Measurements from ENCODE around the gene SMAD7. TPM values are rescaled to one million over a fixed set of nuclear protein-coding genes. Genes with fewer than 3 reads are reported as not detected.
A peak's percentile ranks its signal among the peaks of the same experiment; 100 is the strongest.

SMAD7 gene
- total RNA-seq, 1 experiment from 2014 or later = 5.8 TPM

DNA sequence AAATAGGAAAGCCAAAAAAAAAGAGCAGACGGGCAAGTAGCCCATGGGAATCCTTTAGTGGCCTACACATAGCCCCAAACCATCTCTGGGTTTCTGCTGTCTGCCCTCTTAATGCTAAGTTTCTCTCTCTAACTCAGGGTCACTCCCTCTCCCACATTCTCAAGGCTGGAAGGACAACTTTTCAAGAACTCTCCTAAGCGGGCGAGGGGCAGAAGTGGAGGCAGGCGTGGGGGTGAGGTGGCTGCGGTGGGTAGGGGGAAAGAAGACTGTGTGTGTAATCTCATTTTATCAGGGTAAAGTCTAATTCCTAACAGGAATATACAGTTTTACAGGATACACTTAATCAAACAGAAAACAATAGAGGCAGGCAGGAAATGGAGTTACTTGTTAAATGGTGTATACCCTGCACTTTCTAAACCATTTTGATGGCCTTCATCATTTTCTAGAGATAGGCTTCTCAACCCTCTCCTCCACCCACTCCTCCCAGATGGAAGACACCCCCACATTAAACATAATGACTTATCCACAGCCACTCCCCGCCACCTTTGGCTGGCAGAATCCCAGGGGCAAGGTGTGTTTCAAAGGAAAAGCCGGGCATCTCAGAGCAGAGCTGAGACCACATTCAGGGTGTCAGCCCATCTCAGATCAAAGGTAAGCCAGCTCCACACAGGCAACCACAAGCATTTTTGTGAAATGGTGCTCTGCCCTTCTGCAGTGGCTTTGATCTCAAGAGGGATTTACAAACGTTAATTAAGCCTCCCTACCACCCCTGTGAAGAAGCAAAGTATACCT is 6.8 kb downstream of the SMAD7 start:
- H3K9me2 ChIP-seq (ENCODE audit: insufficient read depth) = no peaks in the 10 kb centered on the region

DNA sequence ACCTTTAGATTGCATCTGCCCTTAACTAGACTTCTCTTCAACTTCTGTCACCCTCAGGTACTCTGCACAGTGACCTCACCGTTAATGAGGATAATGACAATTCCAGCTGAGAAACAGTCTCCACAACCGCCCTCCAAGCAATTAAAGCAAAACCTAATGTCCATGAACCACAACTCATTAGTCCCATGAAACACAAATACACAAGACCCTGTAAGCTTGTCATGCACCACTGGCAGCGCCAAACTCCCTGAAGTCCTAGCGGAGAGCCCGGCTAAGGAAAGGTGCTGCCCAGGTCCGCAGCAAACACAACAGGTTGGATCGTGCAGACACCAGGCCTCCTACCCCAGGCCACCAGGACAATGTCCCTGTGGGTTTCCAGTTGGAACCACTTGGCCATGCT is 7.4 kb downstream of the SMAD7 start:
- Histone ChIP-seq H3F3A (ENCODE audit: insufficient read depth, low read depth) (peaks cover 31% of the 10 kb centered on the region), H3K4me1 (replicated peaks; ENCODE audit: insufficient read depth) (peaks cover 92% of the 10 kb centered on the region), H3K4me3 (no peak overlapping the region), H3K9me3 (ENCODE audit: insufficient read depth, low read depth) (no peaks in the 10 kb centered on the region), H3K36me3 (ENCODE audit: low read depth) (peaks cover 28% of the 10 kb centered on the region), H2AFZ (no peak overlapping the region), H3K9me2 (ENCODE audit: insufficient read depth) (no peaks in the 10 kb centered on the region), H4K20me1 (ENCODE audit: insufficient read depth) (peaks cover 64% of the 10 kb centered on the region), H3K27me3 (ENCODE audit: insufficient read depth, low read depth) (no peaks in the 10 kb centered on the region), H3K79me2 (ENCODE audit: low read depth) (peaks cover 96% of the 10 kb centered on the region), H3K4me2 (peak overlapping the region; percentile 67), H3K27ac (peak overlapping the region; percentile 42)
- DNase-seq = no peak
- no TSS peak for BruUV-seq (replicated peaks)
- intact Hi-C loops (cut with micrococcal nuclease; ENCODE audit: unreplicated experiment) = loop anchor here (2.0 kb wide), 2 partner anchors 53 to 77 kb away; no protein-coding TSS in a partner anchor
- ChIA-PET POLR2A (ENCODE audit: unreplicated experiment) (no interaction called here), CTCF (no interaction called here)
- no peak for TF ChIP-seq EZH2 (IDR thresholded peaks at IDR 0.05; ENCODE audit: low read depth)
- TF ChIP-seq, protein P1, sequence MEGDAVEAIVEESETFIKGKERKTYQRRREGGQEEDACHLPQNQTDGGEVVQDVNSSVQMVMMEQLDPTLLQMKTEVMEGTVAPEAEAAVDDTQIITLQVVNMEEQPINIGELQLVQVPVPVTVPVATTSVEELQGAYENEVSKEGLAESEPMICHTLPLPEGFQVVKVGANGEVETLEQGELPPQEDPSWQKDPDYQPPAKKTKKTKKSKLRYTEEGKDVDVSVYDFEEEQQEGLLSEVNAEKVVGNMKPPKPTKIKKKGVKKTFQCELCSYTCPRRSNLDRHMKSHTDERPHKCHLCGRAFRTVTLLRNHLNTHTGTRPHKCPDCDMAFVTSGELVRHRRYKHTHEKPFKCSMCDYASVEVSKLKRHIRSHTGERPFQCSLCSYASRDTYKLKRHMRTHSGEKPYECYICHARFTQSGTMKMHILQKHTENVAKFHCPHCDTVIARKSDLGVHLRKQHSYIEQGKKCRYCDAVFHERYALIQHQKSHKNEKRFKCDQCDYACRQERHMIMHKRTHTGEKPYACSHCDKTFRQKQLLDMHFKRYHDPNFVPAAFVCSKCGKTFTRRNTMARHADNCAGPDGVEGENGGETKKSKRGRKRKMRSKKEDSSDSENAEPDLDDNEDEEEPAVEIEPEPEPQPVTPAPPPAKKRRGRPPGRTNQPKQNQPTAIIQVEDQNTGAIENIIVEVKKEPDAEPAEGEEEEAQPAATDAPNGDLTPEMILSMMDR (conservative IDR thresholded peaks at IDR 0.05) = no peak

More for the DNA sequence above, 6.8 kb downstream of the SMAD7 start:
- ChIA-PET CTCF (no interaction called here), POLR2A (ENCODE audit: unreplicated experiment) (no interaction called here)
- no peaks in the 10 kb centered on the region for H3K9me3 ChIP-seq (ENCODE audit: insufficient read depth, low read depth)
- no peak overlapping the region for H2AFZ ChIP-seq
- H3K79me2 ChIP-seq (ENCODE audit: low read depth) = peaks cover 96% of the 10 kb centered on the region
- H4K20me1 ChIP-seq (ENCODE audit: insufficient read depth) = peaks cover 63% of the 10 kb centered on the region
- no peak for TF ChIP-seq EZH2 (IDR thresholded peaks at IDR 0.05; ENCODE audit: low read depth)
- TF ChIP-seq, protein P1 (conservative IDR thresholded peaks at IDR 0.05) = no peak
- H3K4me2 ChIP-seq = peak overlapping the region; percentile 67
- peaks cover 86% of the 10 kb centered on the region for H3K4me1 ChIP-seq (replicated peaks; ENCODE audit: insufficient read depth)
- H3K4me3 ChIP-seq = no peak overlapping the region
- no peaks in the 10 kb centered on the region for H3K27me3 ChIP-seq (ENCODE audit: insufficient read depth, low read depth)
- peaks cover 28% of the 10 kb centered on the region for H3K36me3 ChIP-seq (ENCODE audit: low read depth)
- intact Hi-C loops (cut with micrococcal nuclease; ENCODE audit: unreplicated experiment) = loop anchor here (2.0 kb wide), 2 partner anchors 53 to 77 kb away; no protein-coding TSS in a partner anchor
- peaks cover 31% of the 10 kb centered on the region for H3F3A ChIP-seq (ENCODE audit: insufficient read depth, low read depth)
- peak in 1 of 2 experiments; percentile 29 for DNase-seq
- BruUV-seq (replicated peaks) = no TSS peak
- no peak overlapping the region for H3K27ac ChIP-seq

DNA sequence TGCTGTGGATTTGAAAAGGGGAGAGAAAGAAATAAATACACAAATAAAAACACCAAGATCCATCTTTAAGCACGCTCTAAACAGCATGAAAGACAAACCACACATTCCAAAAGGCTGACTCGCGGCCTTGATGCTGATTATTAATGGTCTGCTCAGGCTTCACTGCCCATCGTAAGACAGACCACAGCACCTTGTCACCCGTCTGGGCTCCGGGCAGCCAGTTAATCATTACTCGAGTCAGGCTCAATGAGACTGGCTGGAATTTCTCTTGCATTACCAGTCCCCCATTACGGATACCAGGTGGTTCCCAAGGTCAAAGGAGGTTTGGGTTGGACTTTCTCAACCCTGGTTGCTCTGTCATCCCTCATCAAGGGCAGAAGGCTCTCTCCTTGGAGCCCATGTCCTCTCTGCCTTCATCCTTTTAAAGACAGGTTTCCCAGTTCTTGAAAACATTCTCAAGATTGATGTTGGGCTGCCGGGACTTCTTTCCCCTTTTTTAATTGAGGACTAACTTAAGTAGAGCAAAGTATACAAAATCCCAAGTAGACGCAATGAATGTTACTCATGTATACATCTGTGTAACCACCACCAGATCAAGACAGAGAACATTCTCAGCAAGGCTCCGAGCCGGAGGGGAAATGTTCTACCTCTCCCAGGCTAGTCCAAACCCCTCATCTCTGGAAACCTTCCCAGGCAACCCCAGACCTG is 8.1 kb downstream of the SMAD7 start:
- peaks cover 35% of the 10 kb centered on the region for H3F3A ChIP-seq (ENCODE audit: insufficient read depth, low read depth)
- TF ChIP-seq, protein P1 (conservative IDR thresholded peaks at IDR 0.05) = no peak
- TF ChIP-seq EZH2 (IDR thresholded peaks at IDR 0.05; ENCODE audit: low read depth) = no peak
- peaks cover 28% of the 10 kb centered on the region for H3K36me3 ChIP-seq (ENCODE audit: low read depth)
- H3K4me3 ChIP-seq = no peak overlapping the region; the same call in 1 of the 2 replicates
- ChIA-PET POLR2A (ENCODE audit: unreplicated experiment) (no interaction called here), CTCF (no interaction called here)
- H3K79me2 ChIP-seq (ENCODE audit: low read depth) = peaks cover 96% of the 10 kb centered on the region
- peaks cover 94% of the 10 kb centered on the region for H3K4me1 ChIP-seq (replicated peaks; ENCODE audit: insufficient read depth)
- no peak overlapping the region for H2AFZ ChIP-seq
- peak; percentile 75 to 95 for DNase-seq
- peak overlapping the region; percentile 42 for H3K27ac ChIP-seq
- H3K9me3 ChIP-seq (ENCODE audit: insufficient read depth, low read depth) = no peaks in the 10 kb centered on the region
- no peaks in the 10 kb centered on the region for H3K27me3 ChIP-seq (ENCODE audit: insufficient read depth, low read depth)
- no TSS peak for BruUV-seq (replicated peaks)
- H3K9me2 ChIP-seq (ENCODE audit: insufficient read depth) = no peaks in the 10 kb centered on the region
- intact Hi-C loops (cut with micrococcal nuclease; ENCODE audit: unreplicated experiment) = loop anchor here (2.0 kb wide), 2 partner anchors 54 to 78 kb away; no protein-coding TSS in a partner anchor
- H3K4me2 ChIP-seq = peak overlapping the region; percentile 67
- H4K20me1 ChIP-seq (ENCODE audit: insufficient read depth) = peaks cover 64% of the 10 kb centered on the region
